ENCODE measurements around the gene HNRNPC.
"Not testable (repeated sequence)": the region's sequence is repeated elsewhere in the genome, so short reads cannot be mapped to it uniquely, and the experiment has no call there.

The HNRNPC gene

DNA sequence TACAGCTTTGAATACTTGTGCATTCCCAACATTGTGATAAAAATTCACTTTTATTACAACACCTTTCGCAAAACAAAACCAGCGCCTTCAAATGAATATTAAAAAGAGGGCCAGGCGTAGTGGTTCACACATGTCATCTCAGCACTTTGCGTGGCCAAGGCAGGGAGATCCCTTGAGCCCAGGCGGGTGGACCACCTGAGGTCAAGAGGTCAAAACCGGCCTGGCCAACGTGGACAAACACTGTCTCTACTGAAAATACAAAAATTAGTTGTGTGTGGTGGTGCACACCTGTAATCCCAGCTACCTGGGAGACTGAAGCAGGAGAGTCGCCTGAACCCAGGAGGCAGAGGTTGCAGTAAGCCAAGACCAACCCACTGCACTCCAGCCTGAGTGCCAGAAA lies 42.8 kb downstream of the HNRNPC start:
- H3K4me3 ChIP-seq (ENCODE audit: low read length): no peak overlapping the region

DNA sequence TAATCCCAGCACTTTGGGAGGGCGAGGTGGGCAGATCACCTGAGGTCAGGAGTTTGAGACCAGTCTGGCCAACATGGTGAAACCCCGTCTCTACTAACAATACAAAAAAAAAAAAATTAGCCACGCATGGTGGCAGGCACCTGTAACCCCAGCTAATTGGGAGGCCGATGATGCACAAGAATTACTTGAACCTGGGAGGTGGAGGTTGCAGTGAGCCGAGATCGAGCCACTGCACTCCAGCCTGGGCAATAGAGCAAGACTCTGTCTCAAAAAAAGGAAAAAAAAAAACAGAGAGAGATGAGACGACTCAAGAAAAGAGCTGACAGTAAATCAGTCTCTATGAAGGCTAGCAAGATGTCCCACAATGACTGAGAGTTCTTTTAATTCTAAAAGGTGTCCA lies 44.1 kb downstream of the HNRNPC start:
- H3K27me3 ChIP-seq (ENCODE audit: insufficient read depth, low read length); H3K9ac ChIP-seq (ENCODE audit: low read depth, low read length); H3K27ac ChIP-seq (ENCODE audit: low read depth, low read length); H3K4me1 ChIP-seq (ENCODE audit: insufficient read depth, low read length); H3K9me3 ChIP-seq (ENCODE audit: insufficient read depth, low read depth, low read length); H3K4me3 ChIP-seq (ENCODE audit: low read length): not testable (repeated sequence)
- 92% methylated on average over 7 of the region's 7 CpGs for WGBS
- H3K36me3 ChIP-seq (ENCODE audit: insufficient read depth, low read length): peaks cover 99% of the 10 kb centered on the region

More for the DNA sequence above, 42.8 kb downstream of the HNRNPC start:
- peaks cover 99% of the 10 kb centered on the region for H3K36me3 ChIP-seq (ENCODE audit: insufficient read depth, low read length)
- no peak overlapping the region for H3K9ac ChIP-seq (ENCODE audit: low read depth, low read length)
- no peaks in the 10 kb centered on the region for H3K27me3 ChIP-seq (ENCODE audit: insufficient read depth, low read length)
- 99% methylated on average over 8 of the region's 8 CpGs for WGBS
- H3K27ac ChIP-seq (ENCODE audit: low read depth, low read length): no peak overlapping the region
- H3K4me1 ChIP-seq (ENCODE audit: insufficient read depth, low read length): no peaks in the 10 kb centered on the region
- H3K9me3 ChIP-seq (ENCODE audit: insufficient read depth, low read depth, low read length): no peaks in the 10 kb centered on the region

DNA sequence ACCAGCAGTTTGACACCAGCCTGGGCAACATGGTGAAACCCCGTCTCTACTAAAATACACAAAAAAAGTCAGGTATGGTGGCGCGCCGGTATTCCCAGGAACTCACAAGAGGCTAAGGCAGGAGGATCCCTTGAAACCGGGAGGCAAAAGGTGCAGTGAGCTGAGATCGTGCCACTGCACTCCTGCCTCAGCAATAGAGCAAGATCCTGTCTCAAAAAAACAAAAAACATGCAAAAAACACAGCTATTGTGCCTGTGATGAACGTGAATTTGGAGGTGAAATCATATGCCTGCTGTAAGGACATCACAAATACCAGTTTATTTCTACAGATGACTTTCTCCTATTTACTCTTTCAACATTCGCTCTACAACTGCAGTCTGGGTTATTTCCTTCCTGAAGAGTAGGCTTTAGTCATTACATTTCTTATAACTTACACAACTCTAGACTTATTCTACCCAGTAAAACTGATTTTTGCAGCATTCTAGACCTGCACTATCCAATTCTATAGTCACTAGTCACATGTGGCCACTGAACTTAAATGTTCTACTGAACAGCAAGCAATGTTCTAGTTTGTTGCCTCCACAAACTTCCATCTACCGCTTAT lies 48.3 kb downstream of the HNRNPC start:
- Histone ChIP-seq H3K27ac (ENCODE audit: low read depth, low read length) (no peak overlapping the region), H3K36me3 (ENCODE audit: insufficient read depth, low read length) (peaks cover 99% of the 10 kb centered on the region)

DNA sequence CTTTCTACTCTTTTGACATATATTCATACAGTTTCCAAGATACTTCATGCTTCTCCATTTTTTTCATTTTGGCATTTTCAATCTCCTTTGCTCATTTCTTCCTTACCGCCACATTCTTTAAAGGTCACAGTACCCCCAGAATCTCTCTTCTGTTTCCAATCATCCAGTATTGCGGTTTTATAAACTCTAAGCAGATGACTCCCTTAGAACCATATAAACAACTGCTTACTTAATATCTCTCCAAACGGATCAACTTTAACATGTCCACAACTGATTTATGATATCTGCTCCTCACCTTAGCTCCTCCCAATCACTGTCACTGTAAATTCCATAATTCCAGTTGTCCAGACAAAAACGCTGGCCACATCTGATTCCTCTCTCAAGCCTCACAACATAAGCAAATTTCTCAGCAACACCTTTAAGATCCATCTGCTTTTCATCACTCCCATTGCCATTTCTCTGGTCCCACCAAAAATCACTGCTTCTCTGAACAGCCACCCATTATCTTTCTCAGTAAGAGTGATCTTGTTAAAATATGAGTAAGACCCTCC lies 49.6 kb downstream of the HNRNPC start:
- Histone ChIP-seq H3K9ac (ENCODE audit: low read depth, low read length) (no peak overlapping the region), H3K4me1 (ENCODE audit: insufficient read depth, low read length) (peaks cover 27% of the 10 kb centered on the region), H3K36me3 (ENCODE audit: insufficient read depth, low read length) (peaks cover 99% of the 10 kb centered on the region), H3K27ac (ENCODE audit: low read depth, low read length) (no peak overlapping the region), H3K9me3 (ENCODE audit: insufficient read depth, low read depth, low read length) (no peaks in the 10 kb centered on the region), H3K27me3 (ENCODE audit: insufficient read depth, low read length) (no peaks in the 10 kb centered on the region), H3K4me3 (ENCODE audit: low read length) (no peak overlapping the region)
- 93% methylated on average over 4 of the region's 4 CpGs for WGBS

More for the DNA sequence above, 48.3 kb downstream of the HNRNPC start:
- Histone ChIP-seq H3K4me1 (ENCODE audit: insufficient read depth, low read length) (peaks cover 27% of the 10 kb centered on the region), H3K9me3 (ENCODE audit: insufficient read depth, low read depth, low read length) (no peaks in the 10 kb centered on the region), H3K9ac (ENCODE audit: low read depth, low read length) (no peak overlapping the region), H3K4me3 (ENCODE audit: low read length) (no peak overlapping the region), H3K27me3 (ENCODE audit: insufficient read depth, low read length) (no peaks in the 10 kb centered on the region)
- WGBS: 96% methylated on average over 9 of the region's 9 CpGs

DNA sequence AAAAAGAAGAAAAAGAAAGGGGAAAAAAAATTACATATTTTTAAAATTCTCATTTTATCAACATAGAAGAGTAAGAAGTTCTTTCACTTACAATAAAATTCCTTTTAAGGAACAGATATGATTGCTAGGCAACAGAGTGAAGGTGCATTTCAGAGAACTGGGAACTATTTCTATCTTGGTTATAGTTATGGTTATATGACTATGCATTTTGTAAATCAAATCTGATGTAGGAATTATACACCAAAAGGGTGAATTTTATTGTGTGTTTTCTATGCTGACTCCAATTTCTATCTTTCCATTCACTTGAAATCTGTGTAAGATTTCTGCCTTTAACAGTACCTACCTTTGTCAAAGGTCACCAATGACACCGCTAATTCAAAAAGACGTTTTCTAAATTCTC lies 50.1 kb downstream of the HNRNPC start:
- Histone ChIP-seq H3K4me1 (ENCODE audit: insufficient read depth, low read length) (peaks cover 27% of the 10 kb centered on the region), H3K9ac (ENCODE audit: low read depth, low read length) (no peak overlapping the region), H3K4me3 (ENCODE audit: low read length) (no peak overlapping the region), H3K9me3 (ENCODE audit: insufficient read depth, low read depth, low read length) (no peaks in the 10 kb centered on the region), H3K27ac (ENCODE audit: low read depth, low read length) (no peak overlapping the region), H3K36me3 (ENCODE audit: insufficient read depth, low read length) (peaks cover 99% of the 10 kb centered on the region), H3K27me3 (ENCODE audit: insufficient read depth, low read length) (no peaks in the 10 kb centered on the region)
- 95% methylated on average over 2 of the region's 2 CpGs for WGBS

DNA sequence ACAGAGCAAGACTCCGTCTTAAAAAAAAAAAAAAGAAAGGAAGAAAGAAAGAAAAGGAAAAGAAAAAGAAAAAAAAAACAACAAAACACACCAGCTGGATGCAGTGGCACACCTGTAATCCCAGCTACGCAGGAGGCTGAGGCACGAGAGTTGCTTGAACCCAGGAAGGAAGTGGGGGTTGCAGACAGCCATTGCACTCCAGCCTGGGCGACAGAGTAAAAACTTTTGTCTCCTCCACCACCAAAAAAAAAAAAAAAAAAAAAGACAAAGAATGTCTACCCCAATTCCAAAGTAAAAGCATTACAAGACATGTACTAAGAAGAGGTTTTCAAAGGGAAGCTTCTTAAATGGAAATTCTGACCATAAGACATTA lies 53.4 kb downstream of the HNRNPC start:
- Histone ChIP-seq H3K9me3 (ENCODE audit: insufficient read depth, low read depth, low read length) (no peaks in the 10 kb centered on the region), H3K9ac (ENCODE audit: low read depth, low read length) (no peak overlapping the region), H3K4me3 (ENCODE audit: low read length) (no peak overlapping the region), H3K27ac (ENCODE audit: low read depth, low read length) (0 out of 2 replicates have a peak overlapping the region, but pooled peaks have one; percentile 14), H3K36me3 (ENCODE audit: insufficient read depth, low read length) (peaks cover 99% of the 10 kb centered on the region), H3K4me1 (ENCODE audit: insufficient read depth, low read length) (peaks cover 27% of the 10 kb centered on the region), H3K27me3 (ENCODE audit: insufficient read depth, low read length) (no peaks in the 10 kb centered on the region)
- WGBS: 95% methylated on average over 3 of the region's 4 CpGs

DNA sequence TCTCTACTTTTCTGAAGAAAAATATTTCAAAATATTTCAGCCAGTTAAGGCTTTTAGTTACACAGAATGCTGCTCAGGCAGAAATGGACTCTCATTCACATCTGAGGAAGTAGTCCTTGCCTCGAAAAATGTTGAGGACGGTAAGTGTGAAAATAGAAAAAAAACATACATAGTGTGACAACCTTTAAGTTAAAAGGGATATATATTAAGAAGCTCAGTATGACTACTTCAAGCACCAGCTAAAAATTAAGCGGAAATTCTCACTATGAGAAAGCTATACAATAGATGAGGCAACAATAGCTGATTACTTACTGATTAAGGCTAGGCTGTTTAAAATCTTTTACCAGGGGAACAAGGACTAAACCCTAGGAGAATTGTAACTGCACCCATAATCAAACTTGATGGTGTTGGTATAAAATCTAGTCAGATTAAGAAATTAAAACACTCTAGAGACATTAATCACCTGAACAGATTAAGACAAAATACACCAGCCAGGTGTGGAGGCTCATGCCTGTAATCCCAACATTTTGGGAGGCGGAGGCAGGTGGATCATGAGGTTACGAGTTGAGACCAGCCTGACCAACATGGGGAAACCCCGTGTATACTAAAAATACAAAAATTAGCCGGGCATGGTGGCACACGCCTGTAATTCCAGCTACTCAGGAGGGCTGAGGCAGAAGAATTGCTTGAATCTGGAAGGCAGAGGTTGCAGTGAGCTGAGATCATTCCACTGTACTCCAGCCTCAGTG lies 53.9 kb downstream of the HNRNPC start:
- WGBS: over 99% methylated on average over 8 of the region's 8 CpGs
- Histone ChIP-seq H3K4me3 (ENCODE audit: low read length) (no peak overlapping the region), H3K36me3 (ENCODE audit: insufficient read depth, low read length) (peaks cover 95% of the 10 kb centered on the region), H3K4me1 (ENCODE audit: insufficient read depth, low read length) (peaks cover 27% of the 10 kb centered on the region), H3K27ac (ENCODE audit: low read depth, low read length) (no peak overlapping the region), H3K27me3 (ENCODE audit: insufficient read depth, low read length) (no peaks in the 10 kb centered on the region), H3K9me3 (ENCODE audit: insufficient read depth, low read depth, low read length) (no peaks in the 10 kb centered on the region), H3K9ac (ENCODE audit: low read depth, low read length) (no peak overlapping the region)

DNA sequence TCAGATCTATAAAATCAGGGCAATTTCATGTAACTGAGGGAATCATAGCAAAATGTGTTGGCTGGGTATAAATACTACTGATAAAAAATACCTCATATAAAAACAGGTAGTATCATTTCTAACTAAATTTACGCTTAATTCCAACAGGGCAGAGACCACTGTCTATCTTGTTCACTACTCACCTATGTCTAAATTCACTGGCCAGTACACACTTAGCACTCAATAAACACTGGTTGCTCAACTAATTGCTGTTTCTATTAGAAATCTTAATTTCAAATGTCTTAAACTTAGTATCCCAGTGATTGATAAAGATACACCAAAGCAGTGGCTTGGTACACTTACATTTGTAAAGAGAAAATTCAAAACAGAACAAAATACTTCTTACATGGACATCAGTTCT lies 55.6 kb downstream of the HNRNPC start:
- H3K9me3 ChIP-seq (ENCODE audit: insufficient read depth, low read depth, low read length): no peaks in the 10 kb centered on the region
- no peak overlapping the region for H3K9ac ChIP-seq (ENCODE audit: low read depth, low read length)
- H3K27me3 ChIP-seq (ENCODE audit: insufficient read depth, low read length): no peaks in the 10 kb centered on the region
- peaks cover 95% of the 10 kb centered on the region for H3K36me3 ChIP-seq (ENCODE audit: insufficient read depth, low read length)
- 96% methylated on average over 1 of the region's 1 CpG for WGBS
- no peak overlapping the region for H3K27ac ChIP-seq (ENCODE audit: low read depth, low read length)
- peaks cover 26% of the 10 kb centered on the region for H3K4me1 ChIP-seq (ENCODE audit: insufficient read depth, low read length)
- H3K4me3 ChIP-seq (ENCODE audit: low read length): no peak overlapping the region

DNA sequence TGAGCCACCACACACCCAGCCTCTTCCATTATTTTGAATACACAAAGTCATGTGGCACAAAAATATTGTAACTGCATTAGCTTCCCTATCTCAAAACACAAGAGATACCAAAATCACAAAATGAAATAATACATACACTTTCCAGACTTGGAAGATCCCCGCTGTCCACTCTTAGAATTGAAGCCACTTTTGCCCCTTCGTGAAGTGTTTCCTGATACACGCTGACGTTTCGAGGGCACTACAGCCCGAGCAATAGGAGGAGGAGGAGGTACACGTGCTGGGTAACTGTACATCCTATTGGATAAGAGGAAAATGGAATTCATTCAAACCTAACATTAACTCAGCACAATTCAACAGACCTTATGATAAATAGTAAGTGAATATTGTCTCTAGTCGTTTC lies 56.4 kb downstream of the HNRNPC start:
- Histone ChIP-seq H3K36me3 (ENCODE audit: insufficient read depth, low read length) (peaks cover 95% of the 10 kb centered on the region), H3K4me1 (ENCODE audit: insufficient read depth, low read length) (peaks cover 23% of the 10 kb centered on the region)
- WGBS: 91% methylated on average over 6 of the region's 8 CpGs
- H3K9me3 ChIP-seq (ENCODE audit: insufficient read depth, low read depth, low read length); H3K4me3 ChIP-seq (ENCODE audit: low read length); H3K27me3 ChIP-seq (ENCODE audit: insufficient read depth, low read length); H3K27ac ChIP-seq (ENCODE audit: low read depth, low read length); H3K9ac ChIP-seq (ENCODE audit: low read depth, low read length): not testable (repeated sequence)

DNA sequence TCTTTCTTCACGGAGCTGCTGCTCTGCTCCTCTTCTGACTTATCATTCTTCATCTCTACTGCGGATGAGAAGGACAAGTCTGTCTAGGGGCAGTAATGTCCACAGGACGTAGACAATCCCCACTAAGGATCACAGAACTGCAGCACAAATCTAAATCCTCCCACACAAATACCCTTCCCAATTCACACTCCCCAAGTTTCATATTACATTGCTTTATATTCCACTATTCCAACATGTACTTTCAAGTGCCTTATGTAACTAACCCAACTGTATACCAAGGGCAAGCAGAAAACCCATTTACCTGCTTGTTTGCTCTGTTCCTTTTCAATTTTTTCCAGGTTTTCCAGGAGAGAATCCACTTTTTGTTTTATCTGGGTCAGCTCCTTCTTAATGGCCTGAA lies 57.7 kb downstream of the HNRNPC start:
- Histone ChIP-seq H3K27ac (ENCODE audit: low read depth, low read length) (no peak overlapping the region), H3K9ac (ENCODE audit: low read depth, low read length) (no peak overlapping the region), H3K27me3 (ENCODE audit: insufficient read depth, low read length) (no peaks in the 10 kb centered on the region), H3K36me3 (ENCODE audit: insufficient read depth, low read length) (peaks cover 95% of the 10 kb centered on the region), H3K4me1 (ENCODE audit: insufficient read depth, low read length) (peaks cover 20% of the 10 kb centered on the region), H3K4me3 (ENCODE audit: low read length) (no peak overlapping the region), H3K9me3 (ENCODE audit: insufficient read depth, low read depth, low read length) (no peaks in the 10 kb centered on the region)
- WGBS: 92% methylated on average over 3 of the region's 3 CpGs

DNA sequence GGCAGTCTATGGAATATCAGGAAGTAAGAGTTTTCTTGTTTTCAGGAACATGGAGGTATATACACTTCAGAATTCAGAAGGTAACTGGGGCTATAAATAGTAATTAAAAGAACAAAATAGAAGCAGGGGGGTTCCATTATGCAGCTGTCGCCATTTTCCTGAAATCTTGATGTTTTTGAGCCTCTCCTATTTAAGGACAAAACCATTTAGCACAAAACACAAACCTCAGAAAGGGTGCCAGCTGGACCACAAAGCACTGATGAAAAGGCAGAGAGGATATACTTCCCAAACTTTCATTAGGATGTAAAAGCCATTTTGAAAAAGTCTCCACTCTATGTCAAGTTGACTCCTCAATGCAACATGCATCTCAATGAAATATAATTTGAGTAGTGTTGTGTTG lies 59.2 kb downstream of the HNRNPC start:
- Histone ChIP-seq H3K27ac (ENCODE audit: low read depth, low read length) (no peak overlapping the region), H3K4me1 (ENCODE audit: insufficient read depth, low read length) (peaks cover 19% of the 10 kb centered on the region)
- 94% methylated on average over 1 of the region's 1 CpG for WGBS

More for the DNA sequence above, 59.2 kb downstream of the HNRNPC start:
- Histone ChIP-seq H3K9ac (ENCODE audit: low read depth, low read length) (no peak overlapping the region), H3K27me3 (ENCODE audit: insufficient read depth, low read length) (no peaks in the 10 kb centered on the region), H3K4me3 (ENCODE audit: low read length) (no peak overlapping the region), H3K9me3 (ENCODE audit: insufficient read depth, low read depth, low read length) (no peaks in the 10 kb centered on the region), H3K36me3 (ENCODE audit: insufficient read depth, low read length) (peaks cover 94% of the 10 kb centered on the region)
